ENCODE measurements around the gene DCP2.

The DCP2 gene

DNA sequence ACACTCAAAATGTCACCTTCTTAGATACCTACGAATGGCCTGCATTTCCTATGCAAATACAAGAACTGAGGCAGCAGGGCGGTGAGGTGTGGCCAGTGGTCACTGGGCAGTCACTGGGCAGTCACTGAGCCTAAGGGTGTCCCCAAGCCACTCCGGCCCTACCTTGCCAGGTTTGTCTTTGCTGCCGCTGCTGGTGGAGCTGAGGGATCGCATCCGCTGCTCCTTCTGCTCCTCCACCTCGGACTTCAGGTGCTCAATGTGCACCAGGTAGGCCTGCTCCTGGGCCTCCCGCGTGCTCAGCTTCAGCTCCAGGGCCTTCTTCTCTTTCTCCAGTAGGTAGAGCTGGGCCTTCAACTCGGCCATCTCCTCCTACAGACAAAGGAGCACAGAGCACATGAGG lies 72.3 kb downstream of the DCP2 start:
- no peak for DNase-seq

DNA sequence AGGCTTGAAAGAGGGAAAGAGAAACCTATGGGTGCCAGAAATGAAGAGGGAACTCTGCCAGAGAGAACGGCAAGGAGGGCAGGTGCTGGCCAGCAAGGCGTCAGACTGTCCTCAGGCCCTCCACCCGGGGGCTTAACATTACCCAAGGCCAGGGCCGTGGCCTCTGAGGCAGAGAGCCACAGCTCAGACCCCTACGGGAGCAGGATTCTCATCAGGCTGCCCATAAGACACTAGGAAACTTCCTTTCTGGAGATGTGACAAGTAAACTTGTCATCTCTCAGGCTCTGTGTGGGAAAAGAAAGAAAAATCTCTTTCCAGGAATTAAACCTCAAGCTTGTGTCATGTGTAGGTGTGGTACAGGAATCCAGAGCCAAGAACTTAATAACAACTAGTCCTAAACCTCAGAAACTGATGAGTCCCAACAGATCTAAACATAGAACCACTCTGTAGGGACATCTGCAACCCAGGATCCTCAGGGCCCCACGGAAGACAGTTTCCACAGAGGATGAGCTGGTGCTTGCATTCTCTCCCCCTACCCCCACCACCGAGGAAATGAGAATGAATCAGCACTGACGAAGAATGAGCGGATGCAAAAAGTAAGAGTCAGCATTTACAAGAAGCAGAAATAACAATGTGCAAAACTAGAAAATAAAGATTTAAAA lies 74.3 kb downstream of the DCP2 start:
- no peak for DNase-seq

DNA sequence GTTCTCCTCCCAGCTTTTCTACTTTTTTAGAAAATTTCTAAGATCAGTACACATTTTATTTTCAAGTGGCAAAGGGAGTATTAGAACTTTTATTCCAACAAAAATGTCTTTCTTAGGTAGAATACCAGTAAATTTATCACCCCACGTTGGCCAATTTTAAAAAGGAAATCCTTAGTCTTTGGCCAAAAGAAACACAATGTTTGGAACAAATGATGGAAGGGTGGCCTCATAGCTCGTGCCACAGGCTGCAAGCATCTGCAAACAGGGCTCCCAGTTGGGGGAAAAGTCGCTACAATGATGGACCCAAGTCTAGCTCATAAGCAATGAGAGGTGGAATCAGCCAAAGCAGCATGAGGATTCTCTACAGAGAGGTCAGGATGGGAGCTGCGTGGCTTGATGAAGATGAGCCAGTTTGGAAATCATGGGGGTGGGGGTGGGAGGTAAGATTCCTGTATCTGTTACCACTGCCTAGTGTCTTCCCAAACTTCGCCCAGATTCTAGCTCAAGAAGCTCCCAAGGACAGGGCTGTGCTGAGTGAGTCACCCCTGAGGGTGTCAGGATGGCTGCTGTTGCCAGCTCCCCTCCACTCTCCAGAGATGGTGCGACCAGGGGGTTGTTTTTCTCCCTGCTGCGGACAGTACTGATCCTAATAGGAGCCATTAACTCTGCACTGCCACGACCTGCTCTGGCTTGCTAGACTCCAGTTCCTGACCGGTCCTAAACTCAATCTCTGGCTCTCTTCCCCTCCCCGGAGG lies 75.6 kb downstream of the DCP2 start:
- DNase-seq = no peak

DNA sequence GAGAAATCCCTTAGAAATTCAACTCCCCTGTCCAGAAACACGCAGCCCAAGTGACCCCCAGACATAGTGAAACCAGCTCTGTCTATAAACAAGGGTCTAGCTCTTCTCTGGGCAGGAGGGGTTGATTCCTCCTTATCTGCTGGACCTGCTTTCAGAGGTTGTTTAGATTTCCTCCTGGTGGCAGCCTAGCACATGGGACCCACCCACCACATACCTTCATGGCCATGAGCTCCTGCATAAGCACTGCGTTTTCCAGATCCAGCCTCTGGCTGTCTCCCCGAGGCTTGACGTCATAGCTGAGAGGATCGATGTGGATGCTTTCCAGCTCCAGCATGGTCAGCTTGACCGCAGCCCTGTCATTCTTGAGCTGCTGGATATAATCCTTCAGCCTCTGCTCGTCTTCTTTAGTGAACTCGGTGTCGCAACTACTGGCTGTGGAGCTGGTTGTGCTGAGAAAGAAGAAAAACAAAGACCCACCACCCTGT lies 77.0 kb downstream of the DCP2 start:
- DNase-seq = no peak

DNA sequence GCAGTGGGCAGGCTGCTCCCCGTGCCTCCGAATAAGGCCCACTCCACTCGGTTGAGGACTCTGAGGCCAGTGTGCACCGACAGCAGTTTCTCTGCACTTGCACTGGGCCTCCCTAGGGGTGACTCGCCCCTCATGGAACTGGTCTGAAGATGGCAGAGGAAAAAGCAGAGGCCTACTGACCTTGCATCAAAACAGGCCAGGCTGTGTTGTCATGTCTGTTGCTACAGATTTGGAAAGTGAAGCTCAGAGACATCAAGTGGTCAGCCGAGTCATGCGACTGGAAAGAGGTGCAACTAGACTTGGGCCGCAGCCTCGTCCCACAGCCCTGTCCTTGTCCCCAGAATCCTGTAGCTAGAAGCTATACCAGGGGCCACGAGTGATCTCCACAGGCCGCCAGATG lies 78.3 kb downstream of the DCP2 start:
- DNase-seq = no peak

DNA sequence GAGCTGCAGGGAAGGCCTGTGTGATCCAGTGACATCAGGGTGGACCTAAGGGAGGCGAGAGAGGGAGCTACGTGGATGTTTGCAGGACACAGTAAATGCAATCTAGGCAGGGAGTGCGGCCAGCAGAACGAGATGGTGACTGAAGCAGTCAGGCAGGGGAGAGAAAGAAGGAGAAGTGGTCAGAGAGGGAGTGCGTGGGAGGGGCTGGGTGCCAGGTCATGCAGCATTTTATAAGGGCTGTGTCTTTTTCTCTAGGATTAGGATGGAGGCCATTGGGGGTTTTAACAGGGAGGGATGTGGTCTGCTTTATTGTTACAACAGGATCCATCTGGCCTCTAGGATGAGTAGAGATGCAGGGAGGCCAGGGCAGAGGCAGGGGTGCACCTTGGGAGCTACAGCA lies 80.4 kb downstream of the DCP2 start:
- no peak for DNase-seq

DNA sequence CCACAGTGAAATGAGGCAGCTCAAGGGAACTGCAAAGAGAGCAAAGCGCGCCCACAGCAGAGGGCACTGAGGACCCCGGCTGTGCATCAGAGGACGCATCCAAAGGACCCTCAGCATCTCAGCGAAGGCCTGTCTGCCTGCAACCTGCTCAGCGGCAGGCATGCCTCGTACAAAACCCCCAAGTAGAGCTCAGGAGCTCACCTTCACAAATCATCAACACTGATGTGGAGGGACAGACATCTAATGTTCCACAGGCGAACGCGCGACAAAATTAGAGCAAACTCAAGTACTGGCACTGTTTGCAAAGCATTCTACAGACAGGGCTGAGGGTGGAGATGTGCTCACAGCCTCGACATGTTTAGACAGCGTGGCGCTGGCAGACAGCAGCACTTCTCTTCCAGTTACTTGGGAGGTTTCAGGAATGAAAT lies 81.0 kb downstream of the DCP2 start:
- DNase-seq = no peak

DNA sequence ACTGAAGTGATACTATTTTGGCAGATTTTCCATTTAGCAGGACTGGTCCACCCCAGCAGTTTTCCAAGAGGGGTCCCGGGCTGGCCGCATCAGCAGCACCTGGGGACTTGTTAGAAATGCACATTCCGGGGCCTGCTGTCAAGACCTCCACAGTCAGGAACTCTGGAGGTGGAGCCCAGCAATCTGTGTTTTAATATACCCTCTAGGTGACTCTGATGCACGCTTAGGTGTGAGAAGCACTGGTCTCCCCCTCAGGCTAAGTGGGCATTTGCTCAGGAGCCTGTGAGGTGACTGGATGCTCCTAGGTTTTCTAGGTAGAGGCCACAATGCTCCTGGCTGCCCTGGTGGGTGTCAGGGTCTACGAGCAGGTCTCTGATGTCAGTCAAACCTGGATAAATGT lies 81.7 kb downstream of the DCP2 start:
- no peak for DNase-seq

DNA sequence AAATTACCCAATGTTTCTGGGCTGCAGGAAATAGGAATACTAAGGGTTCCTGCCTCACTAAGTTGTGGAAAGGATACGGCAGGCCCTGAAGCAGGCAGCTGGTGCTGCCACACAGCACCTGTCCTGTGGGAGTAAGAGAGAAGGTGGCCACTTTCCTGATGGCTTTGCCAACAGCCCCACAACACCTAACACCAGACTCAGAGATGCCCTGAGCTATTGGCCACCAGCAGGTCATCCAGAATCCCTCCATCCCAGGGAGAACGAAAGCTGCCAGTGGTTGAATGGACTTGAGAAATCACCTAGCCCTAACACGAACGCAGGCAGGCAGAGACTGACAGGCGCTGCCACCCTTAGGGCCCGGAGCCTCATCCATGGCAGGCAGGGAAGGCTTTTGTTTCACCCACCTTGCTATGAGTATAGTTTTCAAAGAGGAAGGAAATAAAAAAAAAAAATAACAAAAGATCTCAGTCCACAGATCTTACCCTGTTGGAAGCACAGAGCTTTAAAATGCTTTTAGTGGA lies 82.2 kb downstream of the DCP2 start:
- DNase-seq = no peak

DNA sequence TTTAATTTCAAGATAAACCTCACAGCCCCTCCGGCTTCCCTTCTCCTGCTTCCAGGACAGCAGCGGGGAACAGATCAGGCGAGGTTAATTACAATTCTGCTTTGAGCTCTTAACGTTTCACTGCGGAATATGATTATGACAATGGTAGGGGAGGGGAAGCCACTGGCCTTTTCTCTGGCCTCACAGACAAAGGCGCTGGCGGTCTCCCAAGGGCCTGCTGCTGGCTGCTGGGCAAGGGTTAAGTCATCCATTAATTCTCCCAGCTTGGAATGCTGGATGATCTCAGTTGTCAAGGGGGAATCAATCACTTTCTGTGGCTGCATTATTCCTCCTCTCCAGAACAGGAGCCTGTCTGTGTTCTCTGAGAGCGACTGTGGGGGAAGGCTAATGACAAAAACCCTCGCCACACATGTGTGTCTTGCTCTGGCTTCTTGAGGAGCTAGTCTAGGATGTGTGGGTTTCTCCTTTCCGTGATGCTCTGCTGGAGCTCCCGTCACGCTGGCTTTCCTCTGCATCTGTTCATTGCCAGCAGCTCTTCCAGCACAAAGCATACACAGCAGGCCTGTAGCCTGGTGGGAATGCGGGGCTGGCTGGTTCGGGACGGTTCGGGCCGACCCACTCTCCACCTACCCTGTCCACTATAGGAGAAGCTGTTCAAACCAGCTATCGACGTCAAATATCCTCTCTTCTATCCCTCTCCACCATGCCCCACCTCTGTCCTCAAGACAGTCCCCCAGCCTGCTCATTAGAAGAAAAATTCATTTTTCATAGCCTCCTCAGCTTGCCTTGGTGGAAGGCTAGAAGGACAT lies 82.8 kb downstream of the DCP2 start:
- no peak for DNase-seq

DNA sequence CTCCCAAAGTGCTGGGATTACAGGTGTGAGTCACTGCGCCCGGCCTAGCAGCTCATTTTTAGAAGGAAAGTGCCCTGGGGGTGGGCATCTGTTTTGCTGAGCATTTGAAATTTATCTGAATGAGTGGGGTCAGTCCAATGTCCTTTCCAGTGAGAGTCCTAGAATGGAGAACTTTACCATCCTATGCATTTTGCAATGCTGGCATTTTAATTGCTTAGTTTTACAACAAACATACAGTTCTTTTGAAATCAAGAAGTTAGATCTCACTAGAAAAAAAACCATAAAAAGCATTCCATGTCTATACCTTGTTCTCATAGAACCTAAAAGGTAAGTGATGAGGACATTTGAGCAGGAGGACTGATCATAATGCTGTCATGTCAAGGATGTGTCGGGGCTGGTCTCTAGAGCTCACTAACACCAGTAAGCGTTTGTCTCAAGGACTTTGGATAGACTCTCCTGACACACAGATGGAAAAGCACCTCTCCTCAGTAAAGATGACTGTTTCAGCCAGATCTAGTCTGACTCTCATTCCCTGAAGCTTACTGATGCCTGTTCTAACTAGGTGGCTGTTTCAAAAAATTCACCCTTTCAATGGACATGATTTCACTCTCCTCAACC lies 83.9 kb downstream of the DCP2 start:
- no peak for DNase-seq

DNA sequence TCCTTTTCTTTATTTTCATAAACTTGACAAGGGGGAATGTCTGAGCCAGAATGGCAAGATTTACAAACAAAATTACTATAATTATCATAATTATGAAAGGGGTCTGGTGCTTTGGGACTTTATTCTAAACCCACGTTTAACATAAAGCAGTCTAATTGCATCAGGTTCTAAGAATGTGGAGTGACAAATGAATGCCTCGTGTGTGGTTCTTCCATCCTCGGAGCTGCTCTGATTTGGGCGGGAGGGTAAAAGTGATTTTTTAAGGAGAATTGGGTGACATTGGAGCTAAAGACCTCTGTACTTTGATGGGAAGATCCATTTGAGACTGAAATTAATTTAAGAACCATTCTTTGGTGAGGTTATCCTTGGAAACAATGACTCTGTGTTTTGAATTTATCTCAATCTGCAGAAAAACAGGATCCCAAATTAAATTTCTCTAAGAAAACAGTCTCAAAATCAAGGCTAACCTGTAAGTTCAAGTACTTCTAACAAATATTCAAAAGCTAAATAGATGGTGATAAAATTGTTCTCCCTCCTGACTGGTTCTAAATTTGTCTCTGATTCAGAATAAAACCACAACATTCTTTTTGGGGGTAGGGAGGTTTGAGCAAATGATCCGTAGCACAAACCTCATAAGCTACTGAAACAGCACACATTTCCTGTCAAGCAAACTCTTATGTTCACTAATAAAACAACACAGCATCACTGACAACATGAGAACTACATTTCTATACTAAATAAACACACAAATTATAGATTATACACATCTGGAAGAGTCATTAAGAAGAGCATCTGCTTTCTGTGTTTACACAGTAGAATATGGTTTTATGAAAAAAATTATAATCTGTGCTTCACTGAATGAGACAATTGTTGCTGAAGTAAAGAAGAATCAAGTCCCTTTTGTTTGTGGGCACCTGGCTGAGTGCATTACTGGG lies 85.5 kb downstream of the DCP2 start:
- no peak for DNase-seq

DNA sequence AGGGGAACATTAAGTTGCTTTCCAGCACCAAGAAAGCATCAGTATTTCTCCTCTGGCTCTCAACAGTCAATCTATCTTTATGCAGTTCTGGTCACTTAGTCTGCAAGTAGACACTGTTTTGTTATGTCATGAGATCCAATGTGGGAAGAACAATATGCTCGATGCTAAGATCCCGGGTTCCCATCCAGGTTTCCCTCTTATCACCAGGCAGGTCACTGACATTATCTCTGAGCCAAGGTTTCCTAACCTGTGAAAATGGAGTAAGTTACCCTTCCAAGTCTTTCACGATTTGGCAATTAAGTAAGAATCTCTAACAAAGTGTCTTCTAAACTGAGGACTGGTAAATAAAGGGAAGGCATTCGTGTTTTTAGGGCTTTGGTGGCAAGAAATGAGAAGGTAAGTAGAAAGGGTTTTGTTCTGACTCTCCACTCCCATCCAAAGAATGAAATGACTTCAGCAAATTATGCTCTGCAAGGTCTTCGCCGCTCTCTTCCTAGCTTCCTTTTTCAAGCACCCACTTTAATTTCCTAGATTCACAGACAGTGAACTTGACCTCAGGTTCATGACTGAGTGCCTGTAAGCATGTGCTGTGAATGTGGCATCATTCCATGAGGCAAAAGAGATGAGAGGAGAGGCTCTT lies 86.4 kb downstream of the DCP2 start:
- DNase-seq = no peak

DNA sequence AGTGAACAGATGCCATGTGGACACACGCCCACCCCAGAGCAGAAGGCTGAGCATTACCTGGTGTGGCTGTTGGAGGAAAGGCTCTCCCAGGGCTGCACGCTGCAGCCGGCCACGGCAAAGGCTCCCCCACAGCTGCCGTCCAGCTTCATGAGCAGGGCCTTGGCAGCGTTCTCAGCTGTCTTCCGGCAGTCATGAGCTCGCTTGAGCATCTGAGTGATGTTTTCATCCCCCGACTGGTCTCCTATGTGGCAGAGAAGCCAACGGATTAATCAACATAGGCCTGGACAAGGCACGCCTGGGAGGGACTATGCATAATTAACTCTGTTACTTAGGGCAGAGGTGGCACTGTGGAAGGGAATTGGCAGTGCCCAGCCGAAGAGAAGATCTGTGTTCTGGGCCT lies 87.3 kb downstream of the DCP2 start:
- DNase-seq = no peak

DNA sequence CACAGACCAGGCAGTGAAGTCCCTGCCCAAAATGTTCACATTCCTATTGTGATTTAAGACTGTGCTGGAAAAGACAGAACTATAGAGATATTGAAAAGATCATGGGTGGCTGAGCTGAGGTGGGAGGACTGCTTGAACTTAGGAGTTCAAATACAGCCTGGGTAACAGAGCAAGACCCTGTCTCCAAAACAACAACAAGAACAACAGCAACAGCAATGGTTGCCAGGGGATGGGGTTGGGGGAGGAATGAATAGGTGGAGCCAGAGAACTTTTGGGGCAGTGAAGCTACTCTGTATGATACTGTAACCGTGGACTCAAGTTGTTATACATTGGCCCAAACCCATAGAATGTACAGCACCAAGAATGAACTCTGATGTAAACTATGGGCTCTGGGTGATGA lies 88.2 kb downstream of the DCP2 start:
- DNase-seq = no peak

DNA sequence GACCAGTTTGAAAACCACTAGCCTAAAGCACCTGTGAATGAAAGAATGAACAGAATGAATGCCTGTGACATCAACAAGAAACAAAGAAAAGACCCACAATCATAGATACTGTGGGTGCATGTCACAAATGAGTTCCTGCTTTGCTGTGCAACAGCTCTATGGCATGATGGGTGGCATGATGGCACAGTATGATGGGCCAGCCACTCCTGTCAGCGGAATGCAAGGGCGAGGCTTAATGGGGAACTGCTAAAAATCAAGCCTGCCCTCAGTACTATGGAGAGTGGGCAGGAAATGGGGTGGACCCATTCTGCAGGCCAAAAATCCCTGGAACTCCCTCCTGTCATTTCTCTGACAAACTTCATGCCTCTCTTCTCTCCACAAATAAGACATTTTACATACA lies 89.0 kb downstream of the DCP2 start:
- DNase-seq = no peak

DNA sequence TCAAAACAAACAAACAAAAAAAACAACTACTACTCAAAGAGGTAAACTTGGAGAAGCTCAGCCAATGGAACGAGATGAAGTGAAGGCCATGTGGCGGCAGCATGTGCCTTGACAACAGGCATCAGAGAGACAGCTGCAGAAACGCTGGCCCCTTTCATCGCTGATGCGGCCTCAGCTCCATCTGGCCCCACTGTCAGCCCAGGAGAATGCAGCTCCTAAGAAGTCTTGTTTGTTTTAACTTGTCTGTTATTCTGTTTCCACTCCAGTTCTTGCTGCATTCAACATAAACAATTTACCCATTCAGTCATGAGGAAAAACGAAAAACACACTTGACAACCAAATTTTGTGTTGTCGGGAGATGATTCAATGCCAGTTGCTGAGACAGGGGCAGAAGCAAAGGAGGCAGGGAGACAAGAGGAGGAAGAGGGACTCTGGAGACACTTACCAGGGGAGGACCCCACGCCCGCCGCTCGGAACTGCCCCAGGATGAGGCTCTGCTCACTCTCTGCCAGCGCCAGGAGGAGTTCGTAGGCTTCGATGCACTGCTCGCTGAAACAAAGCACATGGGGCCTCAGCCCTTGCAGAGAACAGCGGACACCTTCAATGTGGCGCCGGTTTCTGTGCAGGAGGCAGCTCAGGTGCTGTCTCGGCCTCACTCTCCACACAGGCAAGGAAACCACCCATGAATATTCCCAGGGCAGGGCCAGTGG lies 91.2 kb downstream of the DCP2 start:
- DNase-seq = no peak

DNA sequence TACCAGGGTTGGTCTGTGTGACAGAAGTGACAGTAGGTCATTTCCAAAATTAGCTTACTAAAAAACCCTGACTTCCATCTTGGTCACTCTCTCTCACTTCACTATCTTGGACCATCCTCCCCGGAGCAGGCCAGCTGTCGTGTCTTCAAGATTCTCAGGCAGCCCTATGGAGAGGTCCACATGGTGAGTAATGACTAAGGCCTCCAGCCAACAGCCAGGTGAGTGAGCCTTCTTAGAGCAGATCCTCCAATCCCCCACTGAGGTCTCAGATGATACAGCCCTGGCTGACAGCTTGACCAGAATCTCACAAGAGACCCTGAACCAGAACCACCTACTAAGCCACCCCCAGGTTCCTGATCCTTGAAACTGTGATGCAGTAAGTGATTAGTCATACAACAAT lies 92.0 kb downstream of the DCP2 start:
- no peak for DNase-seq
